ENCODE data around the gene AGO4.
"Not testable (repeated sequence)": the region's sequence is repeated elsewhere in the genome, so short reads cannot be mapped to it uniquely, and the experiment has no call there.

AGO4 gene

DNA sequence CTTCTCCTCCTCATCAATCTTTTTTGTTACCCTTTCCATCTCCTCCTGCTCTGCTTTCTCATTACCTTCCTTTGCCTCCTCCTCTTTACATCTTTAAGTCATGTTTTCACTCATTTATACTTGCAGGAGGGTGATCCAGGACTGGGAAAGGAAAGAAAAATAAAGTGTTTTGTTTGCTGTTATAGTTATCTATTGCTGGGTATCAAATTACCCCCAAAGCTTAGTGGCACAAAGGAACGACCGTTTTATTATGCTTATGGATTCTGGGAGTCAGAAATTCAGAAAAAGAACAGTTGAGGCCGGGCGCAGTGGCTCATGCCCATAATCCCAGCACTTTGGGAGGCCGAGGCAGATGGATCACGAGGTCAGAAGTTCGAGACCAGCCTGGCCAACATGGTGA is 12.5 kb upstream of the AGO4 start:
- Histone ChIP-seq H3K4me3 (no peak overlapping the region), H3K9me3 (no peaks in the 10 kb centered on the region), H3K4me1 (peaks cover 7% of the 10 kb centered on the region), H3K27me3 (ENCODE audit: low read depth) (no peaks in the 10 kb centered on the region), H3K36me3 (replicated peaks) (no peaks in the 10 kb centered on the region)
- peak; percentile 48 to 70 for DNase-seq (ENCODE audit: low spot score in 2 of 2)
- in situ Hi-C loops (cut with MboI; ENCODE audit: low sequenced_read_pairs), result no loop called here

DNA sequence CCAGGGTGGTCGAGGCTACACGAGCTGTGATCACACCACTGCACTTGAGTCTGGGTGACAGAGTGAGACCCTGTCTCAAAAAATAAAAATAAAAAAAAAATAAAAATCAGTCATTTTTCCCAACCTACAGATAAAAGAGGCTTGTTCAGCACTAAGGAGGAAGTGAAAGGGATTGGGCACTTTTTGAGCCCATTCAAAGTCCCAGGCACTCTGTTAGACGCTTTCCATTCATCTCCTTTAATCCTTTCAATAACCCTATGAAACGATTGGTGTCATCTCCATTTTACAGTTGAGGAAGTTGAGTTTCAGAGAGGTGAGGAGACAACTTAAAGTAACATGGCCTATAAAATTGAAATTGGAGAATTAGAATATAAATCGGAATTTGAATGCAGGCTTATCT is 10.4 kb upstream of the AGO4 start:
- Histone ChIP-seq H3K36me3 (replicated peaks) (no peaks in the 10 kb centered on the region), H3K4me1 (peaks cover 7% of the 10 kb centered on the region), H3K4me3 (no peak overlapping the region), H3K27me3 (ENCODE audit: low read depth) (no peaks in the 10 kb centered on the region), H3K9me3 (no peaks in the 10 kb centered on the region)
- in situ Hi-C loops (cut with MboI; ENCODE audit: low sequenced_read_pairs), result no loop called here
- DNase-seq (ENCODE audit: low spot score in 2 of 2), result no peak

DNA sequence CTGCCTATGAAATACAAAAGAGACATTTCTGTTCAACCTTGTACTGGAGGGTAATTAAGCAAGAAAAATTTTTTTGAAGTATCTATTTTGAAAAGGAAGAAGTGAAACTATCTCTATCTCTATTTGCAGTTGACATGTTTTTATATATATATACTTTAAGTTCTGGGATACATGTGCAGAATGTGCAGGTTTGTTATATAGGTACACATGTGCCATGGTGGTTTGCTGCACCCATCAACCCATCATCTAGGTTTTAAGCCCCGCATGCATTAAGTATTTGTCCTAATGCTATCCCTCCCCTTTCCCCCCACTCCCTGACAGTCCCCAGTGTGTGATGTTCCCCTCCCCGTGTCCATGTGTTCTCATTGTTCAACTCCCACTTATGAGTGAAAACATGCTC is 9.8 kb upstream of the AGO4 start:
- H3K4me1 ChIP-seq; H3K27me3 ChIP-seq (ENCODE audit: low read depth); H3K36me3 ChIP-seq (replicated peaks); H3K9me3 ChIP-seq; in situ Hi-C loops (cut with MboI; ENCODE audit: low sequenced_read_pairs); H3K4me3 ChIP-seq; DNase-seq (ENCODE audit: low spot score in 2 of 2): not testable (repeated sequence)

DNA sequence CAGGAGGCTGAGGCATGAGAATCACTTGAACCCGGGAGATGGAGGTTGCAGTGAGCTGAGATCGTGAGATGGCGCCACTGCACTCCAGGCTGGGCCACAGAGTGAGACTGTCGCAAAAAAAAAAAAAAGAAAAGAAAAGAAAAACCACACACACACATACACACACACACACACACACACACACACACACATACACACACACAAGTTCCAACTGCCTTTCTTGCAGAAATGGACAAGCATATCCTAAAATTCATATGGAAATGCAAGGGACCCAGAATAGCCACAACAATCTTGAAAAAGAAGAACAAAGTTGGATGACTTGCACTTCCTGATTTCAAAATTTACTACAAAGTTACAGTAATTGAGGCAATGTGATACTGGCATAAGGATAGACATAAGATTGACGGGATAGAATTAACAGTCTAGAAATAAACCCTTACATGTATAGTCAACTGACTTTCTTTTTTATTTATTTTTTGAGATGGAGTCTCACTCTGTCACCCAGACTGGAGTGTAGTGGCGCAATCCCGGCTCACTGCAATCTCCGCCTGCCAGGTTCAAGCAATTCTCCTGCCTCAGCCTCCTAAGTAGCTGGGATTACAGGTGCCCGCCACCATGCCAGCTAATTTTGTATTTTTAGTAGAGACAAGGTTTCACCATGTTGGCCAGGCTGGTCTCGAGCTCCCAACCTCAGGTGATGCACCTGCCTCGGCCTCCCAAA is 7.5 kb upstream of the AGO4 start:
- in situ Hi-C loops (cut with MboI; ENCODE audit: low sequenced_read_pairs); H3K27me3 ChIP-seq (ENCODE audit: low read depth); H3K4me3 ChIP-seq; H3K4me1 ChIP-seq; H3K36me3 ChIP-seq (replicated peaks); H3K9me3 ChIP-seq; DNase-seq (ENCODE audit: low spot score in 2 of 2): not testable (repeated sequence)

GRCh38 chr1:35808450-35809113 is 766 bp downstream of the AGO4 start:
- Histone ChIP-seq H3K36me3 (replicated peaks) (no peaks in the 10 kb centered on the region), H3K4me3 (peak overlapping the region; percentile 64), H3K4me1 (peaks cover 9% of the 10 kb centered on the region; the same call in 1 of the 2 replicates), H3K27me3 (ENCODE audit: low read depth) (no peaks in the 10 kb centered on the region), H3K9me3 (no peaks in the 10 kb centered on the region)
- peak; percentile 22 to 40 for DNase-seq (ENCODE audit: low spot score in 2 of 2)
- in situ Hi-C loops (cut with MboI; ENCODE audit: low sequenced_read_pairs), result no loop called here

DNA sequence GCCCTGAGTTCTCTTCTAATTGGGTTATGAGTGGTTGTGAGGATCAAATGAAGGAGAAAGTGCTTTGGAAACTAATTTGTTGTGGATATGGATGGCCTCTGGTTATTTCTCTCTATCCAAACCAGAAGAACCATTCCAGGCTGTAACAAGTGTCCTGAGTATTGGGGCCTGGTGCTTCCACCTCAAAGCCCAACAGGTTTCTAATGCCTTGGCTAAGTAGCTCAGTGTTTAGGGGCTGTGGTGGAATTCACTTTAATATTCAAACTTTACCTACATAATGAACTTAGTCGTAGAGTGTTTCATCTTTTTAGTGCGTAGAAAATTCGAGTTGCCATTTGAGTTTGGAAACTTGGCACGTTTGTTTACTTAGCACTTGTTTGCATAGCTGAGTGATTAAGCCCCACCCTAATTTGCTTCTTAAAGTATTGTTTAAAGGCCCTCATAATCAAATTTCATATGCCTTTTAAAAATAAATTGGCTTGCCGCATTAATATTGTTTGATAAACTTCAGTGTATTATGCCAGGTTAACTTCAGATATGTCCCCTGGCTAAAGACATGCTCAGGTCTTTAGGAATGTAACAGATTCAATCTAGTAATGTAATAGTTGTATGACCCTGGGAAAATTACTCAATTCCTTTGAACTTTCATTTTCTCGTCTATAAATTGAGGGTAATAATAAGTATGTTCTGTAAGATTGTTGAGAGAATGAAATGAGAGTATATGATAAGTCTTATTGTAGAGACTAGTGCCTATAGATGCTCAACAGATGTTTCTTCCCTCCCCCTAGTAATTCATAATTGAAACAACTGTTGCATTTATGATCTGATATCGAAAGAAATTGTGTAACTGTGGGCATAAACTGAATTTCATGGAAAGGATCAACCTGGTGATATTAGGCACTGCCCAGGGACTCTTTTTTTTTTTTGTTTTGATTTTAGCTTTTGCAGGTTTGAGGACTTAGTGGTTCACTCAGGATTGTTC is 1.6 kb downstream of the AGO4 start:
- in situ Hi-C loops (cut with MboI; ENCODE audit: low sequenced_read_pairs), result no loop called here
- DNase-seq (ENCODE audit: low spot score in 2 of 2), result no peak

DNA sequence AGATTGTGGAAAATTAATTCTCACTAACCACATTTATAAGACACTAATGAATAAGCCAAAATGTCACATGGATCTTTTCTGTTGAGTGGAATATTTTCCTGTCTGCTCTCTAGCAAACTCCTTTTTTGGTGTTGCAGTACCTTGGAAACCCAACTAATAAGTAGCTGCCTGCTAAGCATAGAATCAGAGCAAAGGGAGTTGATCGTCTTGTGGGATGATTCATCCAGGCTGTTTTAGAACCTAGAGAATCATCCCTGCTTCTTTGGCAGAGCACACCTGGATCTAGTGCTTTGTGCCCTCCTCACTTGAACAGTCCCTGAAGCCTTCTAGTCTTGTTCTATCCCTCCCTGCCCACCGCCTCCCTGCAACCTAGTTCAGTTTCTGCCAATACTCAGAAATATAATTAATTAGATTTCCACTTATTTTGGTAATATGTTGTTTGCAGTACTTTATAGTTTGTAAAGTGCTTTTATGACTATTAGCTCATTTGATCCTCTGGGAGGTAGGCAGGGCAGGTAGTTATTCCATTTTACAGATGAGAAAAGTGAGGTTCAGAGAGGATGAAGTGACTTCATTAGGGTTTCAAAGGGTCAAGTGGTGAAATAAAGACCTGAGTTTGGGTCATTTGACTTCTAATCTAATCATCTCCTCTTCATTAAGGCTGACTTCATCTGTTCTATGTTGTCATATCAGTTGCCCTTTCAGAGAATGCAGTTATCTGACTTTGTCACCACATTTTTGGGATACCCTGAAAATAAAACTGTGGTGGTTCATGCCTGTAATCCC is 2.5 kb downstream of the AGO4 start:
- Histone ChIP-seq H3K27me3 (ENCODE audit: low read depth) (no peaks in the 10 kb centered on the region), H3K36me3 (replicated peaks) (no peaks in the 10 kb centered on the region), H3K9me3 (no peaks in the 10 kb centered on the region), H3K4me1 (peaks cover 9% of the 10 kb centered on the region; the same call in 1 of the 2 replicates), H3K4me3 (no peak overlapping the region)
- DNase-seq (ENCODE audit: low spot score in 2 of 2), result no peak
- in situ Hi-C loops (cut with MboI; ENCODE audit: low sequenced_read_pairs), result no loop called here

More for the DNA sequence above, 1.6 kb downstream of the AGO4 start:
- H3K27me3 ChIP-seq (ENCODE audit: low read depth), result no peaks in the 10 kb centered on the region
- peak overlapping the region; percentile 64 for H3K4me3 ChIP-seq
- H3K9me3 ChIP-seq, result no peaks in the 10 kb centered on the region
- H3K36me3 ChIP-seq (replicated peaks), result no peaks in the 10 kb centered on the region
- peaks cover 9% of the 10 kb centered on the region; the same call in 1 of the 2 replicates for H3K4me1 ChIP-seq

DNA sequence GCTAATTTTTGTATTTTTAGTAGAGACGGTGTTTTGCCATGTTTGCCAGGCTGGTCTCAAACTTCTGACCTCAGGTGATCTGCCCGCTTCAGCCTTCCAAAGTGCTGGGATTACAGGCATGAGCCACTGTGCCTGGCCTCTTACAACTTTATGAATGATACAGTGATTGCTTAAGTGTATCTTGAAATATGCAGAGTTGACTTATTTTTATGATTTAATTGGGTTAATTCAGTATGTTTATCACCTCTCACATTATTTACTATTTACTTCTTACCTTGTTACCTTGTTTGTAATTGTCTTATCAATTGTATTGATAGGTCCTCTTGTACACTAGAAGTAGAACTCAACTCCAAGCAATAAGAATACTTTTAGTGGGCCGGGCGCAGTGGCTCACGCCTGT is 4.9 kb downstream of the AGO4 start:
- H3K9me3 ChIP-seq; H3K36me3 ChIP-seq (replicated peaks); H3K27me3 ChIP-seq (ENCODE audit: low read depth); H3K4me3 ChIP-seq; H3K4me1 ChIP-seq; in situ Hi-C loops (cut with MboI; ENCODE audit: low sequenced_read_pairs); DNase-seq (ENCODE audit: low spot score in 2 of 2): not testable (repeated sequence)

- no peak for DNase-seq (ENCODE audit: low spot score in 2 of 2)
- Histone ChIP-seq H3K4me1 (peaks cover 9% of the 10 kb centered on the region), H3K27me3 (ENCODE audit: low read depth) (no peaks in the 10 kb centered on the region), H3K36me3 (replicated peaks) (peaks cover 19% of the 10 kb centered on the region), H3K4me3 (no peak overlapping the region), H3K9me3 (no peaks in the 10 kb centered on the region)
- in situ Hi-C loops (cut with MboI; ENCODE audit: low sequenced_read_pairs), result no loop called here
These were observed 17.4 kb downstream of the AGO4 start for GRCh38 chr1:35825255-35825654.

DNA sequence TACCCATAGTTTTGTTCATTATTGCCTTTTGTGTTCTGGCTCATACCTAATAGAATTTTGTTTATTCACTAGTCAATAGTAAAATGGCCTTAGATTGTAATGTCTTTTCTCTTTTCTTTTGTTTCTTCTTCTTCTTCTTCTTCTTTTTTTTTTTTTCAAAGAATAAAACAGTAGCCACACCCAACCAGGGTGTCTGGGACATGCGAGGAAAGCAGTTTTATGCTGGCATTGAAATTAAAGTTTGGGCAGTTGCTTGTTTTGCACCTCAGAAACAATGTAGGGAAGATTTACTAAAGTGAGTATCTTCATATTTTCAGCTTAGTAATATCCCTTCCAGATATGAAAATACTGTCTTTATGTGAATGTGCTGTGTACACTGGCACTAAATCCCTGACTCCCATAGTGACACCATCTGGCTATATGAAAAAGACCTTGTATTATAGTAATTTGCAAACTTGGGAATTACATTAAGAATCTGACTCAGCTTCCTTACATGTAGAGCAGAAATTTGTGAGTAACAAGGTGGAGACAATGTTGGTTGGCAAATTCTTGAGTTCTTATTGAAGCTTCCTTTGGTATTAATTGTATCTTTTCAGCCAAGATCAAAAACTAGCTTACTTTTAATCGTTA is 24.6 kb downstream of the AGO4 start:
- no peaks in the 10 kb centered on the region for H3K9me3 ChIP-seq
- DNase-seq (ENCODE audit: low spot score in 2 of 2), result no peak
- in situ Hi-C loops (cut with MboI; ENCODE audit: low sequenced_read_pairs), result no loop called here
- H3K4me1 ChIP-seq, result peaks cover 5% of the 10 kb centered on the region; the same call in 1 of the 2 replicates
- H3K36me3 ChIP-seq (replicated peaks), result peaks cover 15% of the 10 kb centered on the region
- no peaks in the 10 kb centered on the region for H3K27me3 ChIP-seq (ENCODE audit: low read depth)
- no peak overlapping the region for H3K4me3 ChIP-seq

GRCh38 chr1:35833395-35833794 is 25.6 kb downstream of the AGO4 start:
- in situ Hi-C loops (cut with MboI; ENCODE audit: low sequenced_read_pairs), result no loop called here
- Histone ChIP-seq H3K9me3 (no peaks in the 10 kb centered on the region), H3K27me3 (ENCODE audit: low read depth) (no peaks in the 10 kb centered on the region), H3K4me3 (no peak overlapping the region), H3K36me3 (replicated peaks) (peaks cover 12% of the 10 kb centered on the region), H3K4me1 (peaks cover 5% of the 10 kb centered on the region; the same call in 1 of the 2 replicates)
- DNase-seq (ENCODE audit: low spot score in 2 of 2), result no peak

GRCh38 chr1:35834218-35834617 is 26.4 kb downstream of the AGO4 start:
- in situ Hi-C loops (cut with MboI; ENCODE audit: low sequenced_read_pairs), result no loop called here
- no peak for DNase-seq (ENCODE audit: low spot score in 2 of 2)
- Histone ChIP-seq H3K4me3 (no peak overlapping the region), H3K27me3 (ENCODE audit: low read depth) (no peaks in the 10 kb centered on the region), H3K36me3 (replicated peaks) (peaks cover 6% of the 10 kb centered on the region), H3K9me3 (no peaks in the 10 kb centered on the region), H3K4me1 (peaks cover 5% of the 10 kb centered on the region; the same call in 1 of the 2 replicates)

DNA sequence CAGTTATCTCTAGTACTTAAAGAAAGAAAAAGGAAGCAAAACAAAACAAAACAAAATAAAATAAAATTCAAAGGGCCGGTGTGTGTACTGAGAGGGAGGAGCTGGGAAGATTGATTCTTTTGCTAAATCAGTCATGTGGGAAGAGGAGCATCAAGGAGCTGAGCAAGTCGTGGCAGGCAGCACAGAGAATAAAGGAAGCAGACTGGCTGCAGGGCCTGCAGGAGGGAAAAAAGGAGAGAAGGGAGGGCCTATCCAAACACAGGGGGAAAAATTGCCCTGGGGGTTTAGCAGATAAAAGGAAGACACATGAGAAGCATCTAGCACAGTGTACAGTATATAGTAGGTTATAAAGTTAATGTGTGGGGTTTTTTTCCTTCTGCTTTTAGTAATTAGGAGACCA is 27.6 kb downstream of the AGO4 start:
- H3K36me3 ChIP-seq (replicated peaks), result peaks cover 6% of the 10 kb centered on the region
- DNase-seq (ENCODE audit: low spot score in 2 of 2), result peak; percentile 36 to 55
- H3K4me1 ChIP-seq, result peaks cover 5% of the 10 kb centered on the region; the same call in 1 of the 2 replicates
- in situ Hi-C loops (cut with MboI; ENCODE audit: low sequenced_read_pairs), result no loop called here
- no peaks in the 10 kb centered on the region for H3K9me3 ChIP-seq
- no peak overlapping the region for H3K4me3 ChIP-seq
- no peaks in the 10 kb centered on the region for H3K27me3 ChIP-seq (ENCODE audit: low read depth)
